ENCODE results near the gene GRID2.

The GRID2 gene

DNA sequence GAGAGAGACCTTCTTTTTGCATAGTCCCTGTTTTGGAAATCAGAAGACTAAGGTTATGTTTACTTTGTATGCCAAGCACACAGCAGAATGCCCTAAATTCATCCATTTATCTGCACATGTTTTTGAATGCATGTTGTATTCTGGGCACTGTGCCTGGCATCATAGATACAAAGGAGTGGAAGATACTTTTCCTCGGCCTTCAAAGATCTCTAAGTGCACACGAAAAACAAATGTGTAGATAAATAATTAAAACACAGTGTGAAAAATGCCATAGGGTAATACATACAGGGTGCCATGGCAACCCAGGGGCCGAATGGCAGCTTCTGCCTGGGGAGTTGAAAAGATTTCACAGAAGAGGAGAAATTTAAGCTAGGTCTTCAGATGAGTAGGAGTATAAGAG lies 1134.2 kb downstream of the GRID2 start:
- no peak for FAIRE-seq

GRCh38 chr4:93444860-93445259 lies 1141.1 kb downstream of the GRID2 start:
- FAIRE-seq = no peak

DNA sequence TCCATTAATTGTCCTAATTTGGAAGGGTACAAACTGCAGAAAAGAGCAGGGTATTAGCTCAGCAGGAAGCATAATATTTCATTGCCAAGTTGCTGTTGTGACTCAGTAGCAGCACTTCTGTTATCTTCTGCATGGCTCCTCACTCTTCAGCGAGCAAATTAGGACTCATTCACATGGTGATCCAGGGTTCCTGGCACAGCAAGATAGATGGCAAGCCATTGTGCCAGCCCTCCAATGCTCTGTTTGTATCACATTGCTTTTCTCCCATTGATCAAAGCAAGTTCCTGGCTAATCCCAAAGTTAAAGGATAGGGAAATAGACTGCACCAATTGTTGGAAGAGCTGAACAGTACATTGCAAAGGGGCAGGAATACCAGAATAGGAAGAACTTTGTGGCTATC lies 1142.3 kb downstream of the GRID2 start:
- no peak for FAIRE-seq

GRCh38 chr4:93448691-93449293 lies 1145.0 kb downstream of the GRID2 start:
- no peak for FAIRE-seq

GRCh38 chr4:93451954-93452353 lies 1148.2 kb downstream of the GRID2 start:
- FAIRE-seq = no peak

- no peak for FAIRE-seq
These were observed 1157.8 kb downstream of the GRID2 start for GRCh38 chr4:93461541-93461940.

DNA sequence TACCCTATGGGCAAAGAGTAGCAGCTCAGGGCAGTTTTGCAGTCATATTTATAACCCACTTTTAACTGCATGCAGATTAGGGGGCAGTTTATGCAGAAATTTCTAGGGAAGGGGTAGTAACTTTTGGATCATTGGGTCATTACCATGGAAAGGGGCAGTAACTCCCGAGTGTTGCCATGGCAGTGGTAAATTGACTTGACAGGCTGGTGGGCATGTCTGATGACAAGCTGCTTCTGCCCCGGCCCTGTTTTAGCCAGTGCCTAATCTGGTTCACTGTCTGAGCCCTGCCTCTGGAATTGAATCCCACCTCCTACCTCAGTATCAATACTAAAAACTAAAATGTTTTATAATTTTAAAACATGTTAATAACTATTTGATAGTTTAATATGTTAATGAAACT lies 1162.7 kb downstream of the GRID2 start:
- no peak for FAIRE-seq

DNA sequence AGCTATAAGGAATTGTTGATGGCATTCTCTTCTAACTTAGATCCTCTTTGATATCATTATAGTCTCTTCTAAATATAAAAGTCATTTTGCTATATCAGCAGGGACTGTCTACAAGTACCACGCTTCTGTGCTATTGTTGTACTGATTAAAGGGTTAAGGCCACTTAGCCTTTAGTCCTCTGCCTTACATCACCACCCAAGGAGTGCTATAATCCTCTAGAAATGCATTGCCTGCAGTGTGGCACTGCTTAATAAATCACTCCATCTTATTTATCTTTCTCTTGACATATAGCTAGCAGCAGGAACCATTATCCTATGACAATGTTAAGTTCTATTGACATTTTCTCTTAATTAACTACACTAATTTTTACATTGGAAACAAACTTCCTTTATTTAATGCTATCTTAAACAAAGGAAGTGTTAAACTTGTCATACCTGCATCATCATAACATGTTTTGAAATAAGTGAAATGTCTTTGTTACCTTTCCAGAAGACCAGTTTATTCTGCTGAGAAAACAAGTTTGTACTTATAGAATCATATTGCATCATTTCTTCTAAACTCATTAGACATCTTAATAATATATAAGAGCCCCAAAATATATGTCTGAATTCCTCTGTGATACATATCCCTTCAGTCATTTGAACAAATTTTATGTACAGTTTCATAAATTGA lies 1163.9 kb downstream of the GRID2 start:
- no peak for FAIRE-seq

DNA sequence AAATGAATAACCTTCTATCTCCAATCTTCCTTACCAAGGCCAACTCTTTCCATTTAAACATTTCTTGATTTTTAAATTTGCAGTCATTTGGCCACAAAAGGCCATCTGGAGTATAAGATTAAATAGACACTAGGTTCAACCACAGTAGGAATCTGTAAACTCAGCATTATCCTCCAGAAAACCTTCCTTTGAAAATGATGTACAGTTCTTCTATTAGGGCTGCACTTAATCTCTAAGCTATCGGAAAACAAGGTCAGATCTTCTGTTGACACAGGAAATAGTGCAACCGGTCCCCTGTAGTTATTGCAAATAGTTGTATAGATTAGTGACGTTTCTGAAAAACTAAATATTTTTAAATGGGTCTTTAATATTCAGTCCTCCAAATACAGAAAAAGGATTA lies 1165.8 kb downstream of the GRID2 start:
- no peak for FAIRE-seq

GRCh38 chr4:93475730-93476129 lies 1172.0 kb downstream of the GRID2 start:
- no peak for FAIRE-seq

DNA sequence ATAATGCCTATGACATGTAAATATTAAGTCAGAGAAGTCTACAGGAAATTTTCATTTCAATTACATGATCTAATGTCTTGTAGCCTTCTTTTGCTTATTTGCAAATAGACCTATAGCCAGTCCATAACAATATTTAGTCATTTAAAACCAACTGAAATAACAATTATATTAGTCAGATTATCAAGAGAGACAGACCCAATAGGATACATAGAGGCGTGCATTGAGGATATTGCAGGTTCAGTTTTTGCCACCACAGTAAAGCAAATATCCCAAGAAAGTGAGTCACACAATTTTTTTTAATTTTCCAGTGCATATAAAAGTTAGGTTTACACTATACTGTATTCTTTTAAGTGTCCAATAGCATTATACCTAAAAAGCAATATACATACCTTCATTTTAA lies 1175.0 kb downstream of the GRID2 start:
- FAIRE-seq = no peak

DNA sequence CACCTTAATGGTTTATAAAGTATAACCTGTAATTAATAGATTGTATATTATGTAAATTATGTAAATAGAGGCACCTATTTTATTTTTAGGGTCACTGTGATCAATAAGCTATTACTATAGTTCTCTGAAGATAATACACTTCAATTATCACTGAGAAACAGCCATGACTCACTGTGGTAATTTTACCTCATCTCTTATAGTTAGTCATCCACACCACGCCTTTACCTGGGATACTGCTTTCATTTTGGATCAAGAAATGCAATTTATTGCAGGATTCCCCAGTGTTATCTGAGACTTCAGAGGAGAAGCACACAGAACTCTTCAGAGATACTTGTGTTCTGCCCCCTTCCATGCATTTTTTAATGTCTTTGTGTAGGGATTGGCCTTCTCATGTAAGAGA lies 1176.7 kb downstream of the GRID2 start:
- FAIRE-seq = no peak

DNA sequence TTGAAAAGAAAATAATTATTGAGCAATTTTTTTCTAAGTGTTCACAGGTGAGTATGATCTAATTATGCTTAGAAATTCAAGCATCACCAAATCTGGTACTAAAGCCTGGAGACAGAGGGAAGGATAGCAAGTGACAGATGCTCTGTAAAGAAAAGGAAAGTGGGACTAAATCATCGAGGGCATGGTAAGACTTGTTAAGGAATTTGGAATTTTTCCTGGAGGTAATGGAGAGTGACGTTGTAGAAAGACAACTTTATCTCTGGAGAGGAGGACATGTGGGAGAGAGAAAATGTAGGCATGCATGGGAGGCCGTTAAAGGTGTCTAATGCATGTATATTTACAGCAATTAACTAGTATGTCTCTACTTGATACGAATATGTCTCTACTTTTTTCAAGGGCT lies 1191.6 kb downstream of the GRID2 start:
- no peak for FAIRE-seq

GRCh38 chr4:93501244-93501643 lies 1197.5 kb downstream of the GRID2 start:
- no peak for FAIRE-seq

DNA sequence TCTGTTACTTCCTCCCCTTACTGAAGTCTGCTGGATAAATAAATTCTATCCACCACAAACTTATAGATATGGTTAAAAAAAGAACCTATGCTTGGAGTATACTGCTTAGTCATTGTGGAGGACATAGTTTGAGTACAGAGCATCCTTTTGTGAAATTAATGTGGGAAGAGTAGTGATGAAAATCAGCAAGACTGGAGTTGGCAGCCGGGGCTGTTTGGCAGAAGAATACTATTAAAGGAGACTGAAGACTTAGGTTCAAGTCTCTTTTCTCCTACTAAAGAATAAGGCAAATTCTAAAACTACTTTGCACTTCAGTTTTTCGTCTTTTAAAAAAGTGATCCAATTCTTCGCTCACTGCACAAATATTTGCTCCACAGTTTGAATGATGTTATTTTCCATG lies 1198.2 kb downstream of the GRID2 start:
- FAIRE-seq = no peak

DNA sequence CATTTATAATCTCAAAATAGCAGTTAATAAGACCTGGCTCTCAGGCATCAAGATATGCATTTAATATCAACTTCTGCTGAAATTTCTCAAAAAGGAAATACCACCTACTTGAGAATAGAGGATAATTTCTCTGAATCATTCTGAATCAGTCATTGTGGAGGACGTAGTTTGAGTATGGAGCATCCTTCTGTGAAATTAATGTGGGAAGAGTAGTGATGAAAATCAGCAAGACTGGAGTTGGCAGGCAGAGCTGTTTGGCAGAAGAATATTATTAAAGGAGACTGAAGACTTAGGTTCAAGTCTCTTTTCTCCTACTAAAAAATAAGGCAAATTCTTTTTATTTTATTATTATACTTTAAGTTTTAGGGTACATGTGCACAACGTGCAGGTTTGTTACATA lies 1199.2 kb downstream of the GRID2 start:
- FAIRE-seq = no peak

DNA sequence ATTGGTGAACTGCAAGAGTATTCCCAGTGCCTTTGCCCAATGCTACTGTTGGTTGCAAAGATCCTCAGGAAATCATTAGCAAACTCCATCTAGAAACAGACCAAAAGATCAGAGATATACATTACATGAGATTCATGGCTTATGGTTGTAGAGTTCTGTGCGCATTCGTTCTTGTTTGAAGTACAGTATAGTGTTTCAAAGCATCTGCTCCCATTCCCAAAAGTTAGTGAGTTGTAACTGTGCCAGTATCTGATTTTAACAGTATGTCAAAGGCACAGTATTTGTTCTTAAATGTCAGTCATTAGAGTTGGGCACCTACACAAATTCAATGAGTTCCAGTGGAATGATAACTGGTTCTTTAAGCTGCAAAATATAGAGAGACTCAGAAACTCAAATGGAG lies 1210.1 kb downstream of the GRID2 start:
- no peak for FAIRE-seq

DNA sequence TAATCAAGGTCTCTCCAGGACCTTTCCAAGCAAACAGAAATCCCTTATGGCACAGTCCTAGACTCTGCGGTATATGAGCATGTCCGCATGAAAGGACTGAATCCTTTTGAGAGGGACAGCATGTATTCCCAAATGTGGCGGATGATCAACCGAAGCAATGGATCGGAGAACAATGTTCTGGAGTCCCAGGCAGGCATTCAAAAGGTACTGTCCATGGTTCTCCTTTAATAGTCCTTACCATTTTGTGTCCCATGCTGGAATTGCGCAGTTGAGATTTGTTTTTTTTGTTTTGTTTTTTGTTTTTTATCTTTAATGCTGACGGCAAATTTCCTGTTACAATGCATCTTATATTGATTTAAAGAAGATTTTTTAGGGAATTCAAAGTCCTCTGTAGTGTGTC lies 1211.4 kb downstream of the GRID2 start:
- no peak for FAIRE-seq

DNA sequence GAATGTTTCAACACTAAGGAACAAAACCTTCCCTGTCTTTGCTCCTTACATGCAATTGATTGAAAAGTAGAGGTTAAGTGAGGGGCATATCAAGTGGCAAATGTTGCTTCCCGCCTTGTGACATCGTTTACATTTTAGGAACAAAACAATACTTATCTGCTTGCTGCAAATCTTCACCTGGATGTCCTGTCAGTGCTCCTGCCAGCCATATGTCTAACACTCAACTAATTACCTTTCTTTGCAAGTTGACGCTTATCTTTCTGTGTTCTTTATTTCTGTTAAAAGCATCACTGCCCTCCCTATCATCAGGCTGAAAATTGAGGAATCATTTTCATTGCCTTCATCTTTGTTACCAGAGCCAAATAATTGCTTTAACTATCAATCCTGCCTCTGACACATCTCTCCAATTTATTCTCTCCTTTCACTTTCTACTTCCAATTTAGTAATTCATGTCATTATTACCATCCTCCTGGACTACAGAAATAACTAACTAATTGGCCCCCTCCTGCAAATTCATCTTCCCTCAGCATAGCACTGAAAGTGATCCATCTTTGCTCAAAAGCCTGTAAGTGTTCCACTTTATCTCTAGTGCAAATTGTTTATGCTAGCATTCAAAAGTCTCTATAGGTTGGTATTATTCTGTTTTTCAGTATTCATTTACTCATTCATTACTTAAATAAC lies 1226.1 kb downstream of the GRID2 start:
- FAIRE-seq = no peak

- no peak for FAIRE-seq
These were observed 1228.5 kb downstream of the GRID2 start for GRCh38 chr4:93532234-93532633.

DNA sequence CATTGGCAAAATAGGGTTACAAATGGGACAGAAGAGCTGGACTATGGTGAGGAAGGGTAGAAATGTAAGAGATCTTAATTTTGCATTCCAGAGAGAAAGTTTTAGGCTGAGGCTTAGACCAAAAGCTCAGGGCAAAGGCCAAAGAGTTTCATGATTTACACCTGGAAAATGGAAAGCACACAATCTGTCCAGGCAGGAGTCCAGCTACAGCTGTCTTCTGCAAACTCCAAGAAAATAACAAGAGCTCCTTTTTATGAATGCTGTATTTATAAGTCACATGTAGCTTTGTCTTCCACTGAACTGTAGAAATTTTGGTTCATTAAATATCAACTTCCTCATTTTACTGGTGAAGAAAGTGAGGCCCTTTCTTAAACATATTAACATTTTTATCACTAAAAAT lies 1236.8 kb downstream of the GRID2 start:
- no peak for FAIRE-seq

DNA sequence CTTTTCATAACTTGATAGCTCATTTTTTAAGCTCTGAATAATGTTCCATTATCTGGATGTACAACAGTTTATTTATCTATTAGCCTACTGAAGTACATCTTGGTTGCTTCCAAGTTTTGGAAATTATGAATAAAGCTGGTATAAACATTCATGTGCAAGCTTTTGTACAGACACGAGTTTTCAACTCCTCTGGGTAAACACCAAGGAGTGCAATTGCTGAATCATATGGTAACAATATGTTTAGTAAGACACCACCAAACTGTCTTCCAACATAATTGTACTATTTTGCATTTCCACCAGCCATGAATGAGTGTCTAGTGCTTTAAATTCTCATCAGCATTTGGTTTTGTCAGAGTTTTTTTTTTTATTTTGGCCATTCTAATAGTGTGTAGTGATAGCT lies 1258.1 kb downstream of the GRID2 start:
- FAIRE-seq = no peak

DNA sequence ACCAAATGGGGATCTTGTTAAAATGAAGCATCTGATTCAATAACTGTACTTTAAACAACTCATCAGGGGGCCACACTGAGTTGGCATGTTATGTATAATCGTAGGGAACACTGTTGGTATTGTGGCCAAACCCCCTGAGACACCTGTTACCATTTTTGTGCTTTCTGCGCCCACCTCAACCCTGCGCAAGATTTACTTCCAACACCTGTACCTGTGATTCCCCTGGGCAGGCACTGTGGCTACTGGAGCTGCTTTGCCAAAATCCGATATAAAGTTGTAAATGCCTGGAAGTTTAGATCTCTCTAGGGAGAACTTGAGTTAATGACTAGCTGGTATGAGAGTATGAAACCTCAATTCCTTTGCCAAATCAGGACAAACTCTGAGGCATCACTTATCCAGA lies 1265.0 kb downstream of the GRID2 start:
- no peak for FAIRE-seq

GRCh38 chr4:93573285-93573684 lies 1269.5 kb downstream of the GRID2 start:
- no peak for FAIRE-seq

DNA sequence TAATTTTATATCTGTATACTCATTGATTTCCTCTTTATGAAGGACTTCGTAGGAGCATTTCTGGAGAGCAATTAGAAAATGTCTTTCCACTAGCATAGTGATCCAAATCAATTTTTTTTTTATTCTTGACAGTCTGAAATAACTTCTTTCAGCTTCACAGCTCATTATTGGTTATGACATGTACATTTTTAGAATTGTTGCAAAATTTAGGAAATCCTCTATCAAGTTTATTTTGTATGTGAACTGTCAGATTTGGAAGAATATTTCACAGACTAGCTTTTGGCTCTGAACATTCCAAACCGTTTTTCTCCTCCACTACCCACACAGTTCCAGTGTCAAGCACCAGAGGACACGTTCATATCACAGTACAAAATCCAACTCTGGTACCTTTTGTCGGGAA lies 1275.2 kb downstream of the GRID2 start:
- no peak for FAIRE-seq

Data from G401.6 (cell line).